Stimulated activated CD4-positive, alpha-beta T cell treated with anti-CD3 and anti-CD28 coated beads, TNF-alpha, amount 100 ng/mL, for 24 hours (primary cell): ENCODE data around the gene MYOZ3.

Experiments
- DNase-seq, 3 experiments: peaks; one replicate each; pipeline ENCODE4 v3.0.0-alpha.2; 2020; ENCODE audit warnings: low read depth in 3 of 3

The MYOZ3 gene

GRCh38 chr5:150626853-150627276, 34.2 kb upstream of the MYOZ3 start:
- no peak for DNase-seq

DNA sequence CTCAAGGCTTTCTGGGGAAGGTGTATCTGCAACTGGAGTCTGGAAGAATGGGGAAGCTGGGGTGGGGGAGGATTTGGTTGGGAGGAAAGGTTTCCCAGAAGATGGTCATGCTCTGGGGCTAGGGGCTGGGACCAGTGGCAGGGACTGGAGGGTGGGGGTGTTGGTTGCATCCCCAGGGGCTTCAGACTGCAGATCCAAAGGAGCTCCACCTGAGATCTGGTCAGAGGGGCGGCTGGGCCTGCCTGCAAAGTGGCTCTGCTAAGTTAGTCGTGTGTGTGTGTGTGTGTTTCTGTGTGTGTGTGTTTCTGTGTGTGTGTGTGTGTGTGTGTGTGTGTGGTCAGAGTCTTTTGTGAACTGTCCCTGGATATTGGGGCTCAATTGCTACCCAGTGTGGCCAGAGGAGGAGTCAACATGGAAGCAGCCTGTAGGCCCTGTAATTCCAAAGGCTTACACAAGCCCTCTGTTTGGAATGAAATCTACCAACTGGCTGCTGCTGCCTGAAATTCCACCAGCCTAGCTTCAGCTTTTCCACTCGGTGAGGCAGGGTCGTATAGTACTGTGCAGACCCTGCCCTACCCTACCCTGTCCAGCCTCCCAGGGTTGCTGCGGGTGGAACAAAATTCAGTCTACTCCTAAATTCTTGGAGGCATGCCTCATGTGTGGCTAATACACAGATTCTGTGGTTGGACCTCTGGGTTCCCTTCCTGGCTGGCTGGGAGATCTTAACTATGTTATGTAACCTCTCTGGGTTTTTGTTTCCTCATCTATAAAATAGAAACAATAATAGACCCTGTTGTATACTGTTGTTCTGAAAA, 33.1 kb upstream of the MYOZ3 start:
- DNase-seq, result no peak

GRCh38 chr5:150628936-150629485, 32.0 kb upstream of the MYOZ3 start:
- DNase-seq, result no peak

DNA sequence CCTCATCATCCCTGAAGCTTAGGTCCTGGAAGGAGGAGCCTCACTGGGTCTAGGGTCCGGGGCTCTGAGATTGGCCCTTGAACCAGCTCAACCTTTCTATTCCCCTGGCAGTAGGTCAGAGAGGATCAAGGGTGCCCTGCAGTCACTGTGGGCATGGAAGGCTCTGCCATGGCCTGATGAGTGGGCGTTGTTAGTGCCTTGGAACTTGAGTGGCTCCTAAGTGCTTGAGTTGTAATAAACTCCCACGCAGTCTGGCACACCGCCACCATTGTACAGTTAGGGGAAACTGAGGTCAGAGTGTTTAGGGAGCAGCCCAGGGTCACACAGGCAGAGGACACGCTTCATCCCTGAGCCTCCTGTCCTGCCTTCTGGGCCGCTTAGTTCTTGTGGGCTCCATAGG, 31.0 kb upstream of the MYOZ3 start:
- no peak for DNase-seq

GRCh38 chr5:150630461-150631325, 30.4 kb upstream of the MYOZ3 start:
- no peak for DNase-seq

GRCh38 chr5:150631326-150631701, 29.7 kb upstream of the MYOZ3 start:
- no peak for DNase-seq

DNA sequence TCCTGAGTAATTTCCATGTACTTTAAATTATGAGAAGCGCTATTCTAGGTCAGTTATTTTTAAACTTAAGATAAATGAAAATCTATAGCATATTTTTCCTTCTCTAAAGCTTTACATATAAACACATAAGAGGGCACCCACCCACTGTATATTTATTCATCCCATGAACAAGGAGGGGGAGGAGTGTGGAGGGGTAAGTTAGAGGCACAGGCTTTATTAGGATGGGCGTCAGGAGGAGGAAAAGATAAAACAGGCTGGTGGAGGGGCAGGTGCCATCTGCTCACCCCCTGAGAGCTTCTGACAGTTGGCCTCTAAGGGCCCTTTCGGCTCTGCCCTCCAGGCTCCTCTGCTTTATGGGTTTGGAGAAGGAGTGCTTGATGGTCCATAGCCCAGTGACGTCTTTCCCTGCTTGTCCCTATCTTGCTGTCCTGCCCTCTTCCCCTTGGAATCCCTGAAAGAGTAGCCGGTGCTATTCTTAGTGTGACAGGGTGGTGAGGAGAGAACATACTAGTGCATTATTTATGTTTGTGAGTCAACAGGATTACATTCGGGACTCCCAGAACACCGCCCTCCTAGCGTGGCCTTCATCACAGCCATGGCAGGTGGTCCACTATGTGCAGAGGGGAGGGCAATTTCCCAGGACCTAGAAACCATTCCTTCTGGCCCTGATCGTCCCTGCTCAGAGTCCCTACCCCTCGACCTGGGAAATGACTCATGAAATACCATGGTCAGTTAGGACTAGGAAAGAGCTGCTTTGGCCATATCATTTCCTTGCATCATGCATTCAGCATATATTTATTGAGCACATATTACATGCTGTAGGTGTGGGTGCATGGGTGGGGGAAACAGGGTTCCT, 28.5 kb upstream of the MYOZ3 start:
- DNase-seq, result no peak

- no peak for DNase-seq
These were observed 27.6 kb upstream of the MYOZ3 start for GRCh38 chr5:150633429-150633828.

DNA sequence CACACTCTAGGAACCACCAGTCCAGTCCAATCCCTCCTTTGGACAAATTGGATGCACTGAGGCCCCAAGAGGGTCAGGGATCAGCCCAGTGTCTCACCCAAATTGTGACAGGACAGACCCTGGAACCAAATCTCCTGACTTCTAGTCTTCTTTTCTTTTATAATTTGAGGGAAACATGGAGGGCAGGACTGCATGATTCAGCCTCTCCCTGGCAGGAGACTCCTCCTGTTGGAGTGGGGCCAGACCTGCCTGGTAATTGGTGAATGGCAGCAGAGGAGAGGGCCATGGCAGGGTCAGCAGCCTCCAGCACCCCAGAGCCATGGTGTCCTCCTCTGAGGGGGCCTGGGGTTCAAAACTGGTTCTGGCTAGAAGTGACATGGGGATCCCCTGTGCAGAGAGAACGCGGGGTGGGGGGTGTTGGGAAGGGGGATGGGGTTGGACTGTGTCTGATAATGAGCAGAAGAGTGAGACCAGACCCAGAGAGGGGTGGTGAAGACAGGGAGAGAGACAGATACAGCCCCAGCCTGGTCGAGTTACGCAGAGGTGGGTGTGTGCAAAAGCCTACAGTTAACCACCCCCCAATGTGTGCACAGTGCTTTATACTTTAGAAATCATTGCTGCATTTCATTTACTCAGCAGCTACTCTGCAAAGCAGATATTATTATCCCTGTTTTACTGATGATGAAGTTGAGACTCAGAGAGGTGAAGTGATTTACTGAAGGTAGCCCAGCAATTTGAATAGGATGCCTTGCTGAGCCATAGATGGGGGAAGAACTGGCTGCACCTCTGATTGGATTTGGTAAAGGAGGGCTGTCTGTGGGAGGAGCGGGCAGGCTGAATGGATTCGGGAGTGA, 24.4 kb upstream of the MYOZ3 start:
- no peak for DNase-seq

DNA sequence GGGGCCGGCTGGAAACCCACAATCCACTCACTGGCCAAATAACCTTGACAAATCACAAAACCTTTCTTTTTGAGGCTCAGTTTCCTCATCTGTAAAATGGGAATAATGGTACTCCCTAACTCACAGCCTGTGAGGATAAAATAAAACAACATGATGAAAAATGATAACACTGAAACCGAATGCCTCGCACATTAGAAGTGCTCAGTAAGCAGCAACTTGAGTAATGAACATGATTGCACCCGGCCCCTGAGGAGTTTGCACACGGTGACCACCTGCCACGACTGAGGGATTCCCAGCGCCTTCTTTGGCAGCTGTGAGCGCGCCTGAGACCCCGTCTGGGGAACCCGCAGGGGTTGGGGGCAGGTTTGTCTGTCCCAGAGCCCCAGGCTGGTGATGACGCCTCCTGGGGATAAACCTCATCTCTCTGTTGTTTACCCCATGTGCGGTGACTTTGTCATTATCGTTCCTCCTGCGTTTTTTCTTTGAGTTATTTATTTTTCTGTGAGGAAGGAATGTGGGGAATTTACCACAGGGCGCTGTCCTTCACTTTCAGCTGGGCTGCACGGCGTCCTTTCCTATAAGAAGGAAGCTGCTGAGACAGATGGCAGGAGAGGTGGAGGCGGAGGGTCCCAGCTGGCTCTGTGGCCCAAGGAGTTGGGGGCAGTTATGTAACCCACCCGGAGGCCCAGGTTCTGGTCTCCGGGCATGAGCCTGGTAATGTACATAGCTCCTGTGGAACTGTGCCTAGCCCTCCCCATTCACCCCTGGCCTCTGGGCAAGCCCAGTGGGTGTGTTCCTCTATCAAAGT, 23.6 kb upstream of the MYOZ3 start:
- DNase-seq, result no peak

DNA sequence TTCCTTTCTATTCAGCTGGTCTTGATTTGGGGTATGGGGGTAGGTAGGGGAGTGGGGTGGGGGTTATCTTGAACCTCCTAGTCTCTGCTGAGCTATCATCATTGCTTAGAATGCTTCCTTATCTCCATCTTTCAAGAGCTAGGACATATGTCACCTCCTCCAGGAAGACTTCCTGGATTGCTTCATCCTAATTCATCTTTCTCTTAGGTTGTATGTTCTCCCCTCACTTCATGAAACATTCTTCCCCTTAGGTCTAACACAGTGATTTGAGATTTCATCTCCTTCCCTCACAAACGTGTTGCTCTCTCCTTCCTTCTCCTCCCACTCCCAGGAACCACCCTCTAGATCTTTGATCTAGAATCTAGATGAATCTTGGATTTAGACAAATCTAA, 23.0 kb upstream of the MYOZ3 start:
- DNase-seq, result no peak

DNA sequence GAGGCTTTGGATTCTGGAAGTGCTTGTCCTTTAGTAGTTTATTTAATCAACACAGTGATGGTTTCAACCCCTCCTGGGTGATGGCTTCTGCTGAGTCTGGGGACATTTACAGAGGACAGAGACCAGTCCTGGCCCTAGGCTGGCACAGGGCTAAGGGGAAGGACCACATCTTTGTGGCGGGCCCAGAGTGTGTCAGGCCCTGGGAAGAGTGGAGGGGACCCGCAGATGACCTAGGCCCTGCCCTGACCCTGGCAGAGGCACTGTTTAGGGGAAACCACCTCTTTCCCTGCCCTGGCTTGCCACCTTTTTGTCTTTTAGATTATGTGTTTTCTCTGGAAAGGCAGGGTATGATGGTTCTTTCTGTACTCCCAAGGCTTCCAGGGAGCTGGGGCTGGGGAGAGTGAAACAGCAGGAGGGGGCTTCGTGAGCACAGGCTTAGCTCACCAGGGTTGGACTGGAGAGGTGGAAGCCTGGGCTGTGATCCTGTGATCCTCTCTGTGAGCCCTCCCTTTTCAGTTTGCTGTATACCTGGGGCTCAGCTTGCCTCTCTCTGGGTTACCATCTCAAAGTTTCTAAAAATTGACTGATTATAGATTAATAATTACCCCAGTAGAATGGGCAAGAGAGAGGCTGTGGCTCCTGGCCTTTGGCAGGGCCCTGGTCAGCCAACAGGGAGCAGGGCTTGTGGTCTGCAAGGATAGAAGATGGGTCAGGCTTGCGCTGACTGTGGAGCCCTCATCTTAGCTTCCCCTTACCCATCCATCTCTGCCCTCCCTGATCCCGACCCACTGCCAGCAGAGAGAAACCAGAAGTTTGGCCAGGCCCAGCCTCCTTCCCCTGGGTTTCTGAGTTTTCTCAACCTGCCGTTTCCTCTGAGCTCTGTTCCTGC, 22.3 kb upstream of the MYOZ3 start:
- no peak for DNase-seq

GRCh38 chr5:150639377-150639692, 21.7 kb upstream of the MYOZ3 start:
- DNase-seq, result no peak

DNA sequence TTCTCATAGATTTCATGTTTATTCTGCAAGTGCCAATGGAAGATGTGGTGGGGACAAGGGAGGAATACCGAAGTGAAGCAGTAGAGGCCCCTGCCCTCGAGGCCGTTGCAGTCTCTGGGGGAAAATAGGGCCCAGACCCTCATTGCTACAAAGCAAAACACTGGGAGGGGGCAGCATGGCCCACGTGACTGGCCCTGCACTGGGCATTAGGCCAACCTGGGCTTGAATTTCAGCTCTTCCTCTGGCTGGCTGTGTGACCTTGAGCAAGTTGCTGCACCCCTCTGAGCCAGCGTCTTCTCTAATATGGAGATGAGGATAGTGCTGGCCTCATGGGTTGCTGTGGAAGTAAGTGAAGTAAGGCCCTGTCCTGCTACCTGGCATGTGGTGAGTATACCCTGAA, 21.3 kb upstream of the MYOZ3 start:
- DNase-seq, result no peak

- DNase-seq, result no peak
These were observed 20.6 kb upstream of the MYOZ3 start, which contains the start of gene SYNPO for GRCh38 chr5:150640311-150641005. Gene SYNPO, plus strand, starts transcription at chr5:150640660. Its CDS starts 7,616 bp downstream, at chr5:150648276.

DNA sequence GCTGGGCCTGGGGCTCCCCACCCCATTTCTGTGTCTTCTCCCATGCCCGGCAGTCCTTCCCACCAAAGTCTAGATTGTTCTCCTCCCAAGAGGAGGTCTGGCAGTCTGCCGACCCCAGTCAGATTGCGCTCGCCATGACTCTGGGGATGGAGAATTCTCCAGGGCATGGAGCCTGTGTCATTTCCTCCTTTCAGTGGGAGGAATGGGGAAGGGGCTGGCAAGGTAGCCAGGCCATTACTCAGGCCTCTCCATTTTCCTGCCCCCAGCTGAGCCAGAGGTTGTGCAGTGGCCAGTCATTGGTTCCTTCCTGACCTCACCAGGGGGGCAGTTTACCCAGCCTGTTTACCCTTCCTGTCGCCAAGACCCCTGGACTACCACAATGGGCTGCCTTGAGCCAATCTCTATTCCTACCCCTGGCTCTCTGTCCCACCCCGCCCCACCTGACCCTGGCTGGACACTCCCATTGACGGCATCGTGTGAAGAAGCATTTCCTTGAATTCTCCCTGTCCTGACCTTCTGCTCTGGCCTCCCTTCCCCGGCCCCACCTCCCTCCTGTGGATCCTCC, 20.0 kb upstream of the MYOZ3 start:
- DNase-seq, result no peak

- DNase-seq, result no peak
These were observed 19.1 kb upstream of the MYOZ3 start for GRCh38 chr5:150641824-150642566.
